Stomach (tissue), 9 donors: ENCODE data around the gene ADI1. TPM values are rescaled to one million over a fixed set of nuclear protein-coding genes. Genes with fewer than 3 reads are reported as not detected.

Experiments
- DNase-seq, 2 donors: peaks; one replicate each; pipeline versions ENCODE4 v3.0.0 to v3.0.0-alpha.2; 2013 to 2019
- H3K27ac ChIP-seq, 5 donors: fragments of 200-600 bp in 4 of 5; sonication (generic) in 4 of 5; one replicate each; pipeline ENCODE4 v1.5.1; 2013 to 2019; ENCODE audit warnings: mild to moderate bottlenecking in 1 of 5, moderate library complexity in 1 of 5
- H3K27me3 ChIP-seq, 3 donors: fragments of 200-600 bp; sonication (generic); one replicate each; pipeline ENCODE4 v1.5.1; 2017 to 2019; ENCODE audit warnings: mixed run types in 1 of 3
- H3K36me3 ChIP-seq, 4 donors: fragments of 200-600 bp; sonication (generic); 1 replicate in 3 of 4; 2 replicates in 1 of 4; pipeline ENCODE4 v1.5.1; 2016 to 2019
- H3K4me1 ChIP-seq, 4 donors: fragments of 200-600 bp; sonication (generic); one replicate each; pipeline ENCODE4 v1.5.1; 2016 to 2019
- H3K4me3 ChIP-seq, 4 donors: fragments of 200-600 bp; sonication (generic) in 3 of 4; one replicate each; pipeline ENCODE4 v1.5.1; 2016 to 2019; ENCODE audit warnings: mild to moderate bottlenecking in 1 of 4
- H3K9me3 ChIP-seq, 4 donors: fragments of 200-600 bp; sonication (generic); one replicate each; pipeline ENCODE4 v1.5.1; 2016 to 2019
- CTCF ChIP-seq, 7 experiments: fragments of 450-650 bp in 4 of 7; fragments of 200-600 bp in 3 of 7; sonication (generic) in 3 of 7; IDR thresholded peaks; one replicate each; pipeline ENCODE4 v1.5.1; 2016 to 2019; ENCODE audit warnings: antibody characterized with exemption in 7 of 7, control low read depth in 2 of 7, mild to moderate bottlenecking in 1 of 7
- EP300 ChIP-seq: sonication (generic); formaldehyde crosslinking; IDR thresholded peaks from one replicate; pipeline ENCODE4 v1.6.1; 2017; ENCODE audit warnings: antibody characterized with exemption
- POLR2A ChIP-seq, 4 donors: fragments of 450-650 bp; IDR thresholded peaks; one replicate each; pipeline ENCODE4 v1.6.1; 2016; ENCODE audit warnings: antibody characterized with exemption in 4 of 4, control low read depth in 2 of 4, mild to moderate bottlenecking in 1 of 4, moderate library complexity in 1 of 4
- POLR2AphosphoS5 ChIP-seq, 3 donors: sonication (generic); formaldehyde crosslinking; IDR thresholded peaks; one replicate each; pipeline ENCODE4 v1.6.1; 2016; ENCODE audit warnings: antibody characterized with exemption in 3 of 3
- WGBS, 5 donors: extraction: QIAGEN DNeasy Blood & Tissue Kit in 3 of 5; methylation state at CpG; one replicate each; pipeline versions ENCODE4 v1.1.5 to v1.1.7; 2013 to 2018; 5-methylcytosine and 5-hydroxymethylcytosine counted together
- intact Hi-C: fragments of 100-400 bp; cut with DNase I; formaldehyde crosslinking; loops from one replicate; pipeline ENCODE4 v1.15.1; 2023; ENCODE audit warnings: low total_unique reads
- polyA plus RNA-seq, 3 donors: library from polyadenylated mRNA; stranded (reverse); fragments of 200-250 nt; gene quantifications; one replicate each; pipeline ENCODE4 v1.2.3, GENCODE V29; 2013
- total RNA-seq, 5 donors: library from RNA; depleted of rRNA; stranded (reverse); fragments of >200 nt; gene quantifications; one replicate each; pipeline versions ENCODE4 v1.1.0 to v1.2.3, GENCODE V29; 2014 to 2016
- donor health status: healthy with polysubstance abuse.
- donor health status: Bipolar disorder and iron deficiency.
- donor health status: healthy.

ADI1 gene
- total and polyA plus RNA-seq, 8 donors: 25.1 to 124 (median 67.5) TPM

- intact Hi-C loops: no loop called here
- Histone ChIP-seq H3K4me3 (no peak overlapping the region), H3K36me3 (peaks cover 28 to 87% (median 87%) of the 10 kb centered on the region in 4 donors), H3K9me3 (no peaks in the 10 kb centered on the region), H3K27me3 (no peaks in the 10 kb centered on the region), H3K4me1 (peaks cover 0 to 9% (median 0%) of the 10 kb centered on the region in 4 donors), H3K27ac (no peak overlapping the region)
- peak in 1 of 2 donors; percentile 29 for DNase-seq
- 77 to 87% (median 78%) methylated on average over 22 to 25 of the region's 25 CpGs for WGBS, 5 donors
- TF ChIP-seq EP300: no peak
- no peak for TF ChIP-seq POLR2AphosphoS5 (IDR thresholded peaks at IDR 0.05)
- no peak for TF ChIP-seq POLR2A (IDR thresholded peaks at IDR 0.05)
- no peak for TF ChIP-seq CTCF (IDR thresholded peaks at IDR 0.05)
Measured at GRCh38 chr2:3459185-3460015, 59.9 kb downstream of the ADI1 start.

- Histone ChIP-seq H3K27me3 (no peaks in the 10 kb centered on the region), H3K27ac (no peak overlapping the region), H3K9me3 (no peaks in the 10 kb centered on the region), H3K4me3 (no peak overlapping the region), H3K36me3 (peaks cover 28 to 87% (median 85%) of the 10 kb centered on the region in 4 donors), H3K4me1 (peaks cover 0 to 11% (median under 1%) of the 10 kb centered on the region in 4 donors)
- no peak for DNase-seq
- 86 to 92% (median 89%) methylated on average over 9 to 10 of the region's 10 CpGs for WGBS, 5 donors
- intact Hi-C loops: no loop called here
- TF ChIP-seq POLR2AphosphoS5 (IDR thresholded peaks at IDR 0.05) (no peak), EP300 (no peak), POLR2A (IDR thresholded peaks at IDR 0.05) (no peak), CTCF (IDR thresholded peaks at IDR 0.05) (no peak)
Measured at GRCh38 chr2:3458396-3459184, 60.7 kb downstream of the ADI1 start.

GRCh38 chr2:3457524-3458395, 61.6 kb downstream of the ADI1 start:
- peak in 1 of 2 donors; percentile 18 for DNase-seq
- no peaks in the 10 kb centered on the region for H3K9me3 ChIP-seq
- no peak overlapping the region for H3K4me3 ChIP-seq
- H3K4me1 ChIP-seq: peaks cover 0 to 17% (median 3%) of the 10 kb centered on the region in 4 donors
- WGBS, 5 donors: 92 to 96% (median 93%) methylated on average over 28 to 30 of the region's 30 CpGs
- H3K27ac ChIP-seq: no peak overlapping the region
- no peaks in the 10 kb centered on the region for H3K27me3 ChIP-seq
- TF ChIP-seq POLR2AphosphoS5 (IDR thresholded peaks at IDR 0.05) (no peak), POLR2A (IDR thresholded peaks at IDR 0.05) (no peak)
- intact Hi-C loops: no loop called here
- peaks cover 32 to 87% (median 85%) of the 10 kb centered on the region in 4 donors for H3K36me3 ChIP-seq

- no peak overlapping the region for H3K27ac ChIP-seq
- peaks cover 0 to 8% (median 3%) of the 10 kb centered on the region in 4 donors for H3K4me1 ChIP-seq
- no peak for DNase-seq
- H3K9me3 ChIP-seq: no peaks in the 10 kb centered on the region
- H3K36me3 ChIP-seq: peaks cover 28 to 95% (median 91%) of the 10 kb centered on the region in 4 donors
- WGBS, 5 donors: 93 to 96% (median 94%) methylated on average over 14 of the region's 14 CpGs
- intact Hi-C loops: no loop called here
- TF ChIP-seq EP300 (no peak), POLR2AphosphoS5 (IDR thresholded peaks at IDR 0.05) (no peak), CTCF (IDR thresholded peaks at IDR 0.05) (no peak), POLR2A (IDR thresholded peaks at IDR 0.05) (no peak)
- H3K27me3 ChIP-seq: no peaks in the 10 kb centered on the region
- H3K4me3 ChIP-seq: no peak overlapping the region
Measured at GRCh38 chr2:3456125-3456524, 63.2 kb downstream of the ADI1 start.
